ENCODE data around the gene SNRNP40.

SNRNP40 gene

GRCh38 chr1:31264790-31265386 is 31.7 kb downstream of the SNRNP40 start:
- TF ChIP-seq ZBTB7A (IDR thresholded peaks at IDR 0.05; ENCODE audit: low read depth) = no peak
- no peak for TF ChIP-seq CEBPB (IDR thresholded peaks at IDR 0.05)
- no peak for TF ChIP-seq NFIC (IDR thresholded peaks at IDR 0.05)
- TF ChIP-seq, protein P1, sequence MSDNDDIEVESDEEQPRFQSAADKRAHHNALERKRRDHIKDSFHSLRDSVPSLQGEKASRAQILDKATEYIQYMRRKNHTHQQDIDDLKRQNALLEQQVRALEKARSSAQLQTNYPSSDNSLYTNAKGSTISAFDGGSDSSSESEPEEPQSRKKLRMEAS (IDR thresholded peaks at IDR 0.05) = no peak
- TF ChIP-seq EGR1 (IDR thresholded peaks at IDR 0.05) = no peak
- no peak for TF ChIP-seq FOXM1 (IDR thresholded peaks at IDR 0.05; ENCODE audit: borderline replicate concordance, low read depth)
- no peak for TF ChIP-seq YY1 (IDR thresholded peaks at IDR 0.05; ENCODE audit: low read depth)
- TF ChIP-seq, protein P2, sequence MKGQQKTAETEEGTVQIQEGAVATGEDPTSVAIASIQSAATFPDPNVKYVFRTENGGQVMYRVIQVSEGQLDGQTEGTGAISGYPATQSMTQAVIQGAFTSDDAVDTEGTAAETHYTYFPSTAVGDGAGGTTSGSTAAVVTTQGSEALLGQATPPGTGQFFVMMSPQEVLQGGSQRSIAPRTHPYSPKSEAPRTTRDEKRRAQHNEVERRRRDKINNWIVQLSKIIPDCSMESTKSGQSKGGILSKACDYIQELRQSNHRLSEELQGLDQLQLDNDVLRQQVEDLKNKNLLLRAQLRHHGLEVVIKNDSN (IDR thresholded peaks at IDR 0.05) = no peak
- TF ChIP-seq TEAD4 (IDR thresholded peaks at IDR 0.05) = no peak
- TF ChIP-seq EP300 (IDR thresholded peaks at IDR 0.05; ENCODE audit: borderline replicate concordance) = no peak
- TF ChIP-seq CREB1 (IDR thresholded peaks at IDR 0.05; ENCODE audit: low read depth) = no peak

GRCh38 chr1:31263408-31263807 is 33.2 kb downstream of the SNRNP40 start:
- TF ChIP-seq, protein P1 (IDR thresholded peaks at IDR 0.05) = no peak
- TF ChIP-seq EP300 (IDR thresholded peaks at IDR 0.05; ENCODE audit: borderline replicate concordance) (no peak), YY1 (IDR thresholded peaks at IDR 0.05; ENCODE audit: low read depth) (no peak)

GRCh38 chr1:31261916-31262315 is 34.7 kb downstream of the SNRNP40 start:
- TF ChIP-seq ZBTB7A (IDR thresholded peaks at IDR 0.05; ENCODE audit: low read depth) = no peak
- no peak for TF ChIP-seq RAD21 (IDR thresholded peaks at IDR 0.05; ENCODE audit: low read depth)
- TF ChIP-seq FOXM1 (IDR thresholded peaks at IDR 0.05; ENCODE audit: borderline replicate concordance, low read depth) = no peak
- no peak for TF ChIP-seq CREB1 (IDR thresholded peaks at IDR 0.05; ENCODE audit: low read depth)
- TF ChIP-seq NFIC (IDR thresholded peaks at IDR 0.05) = no peak

DNA sequence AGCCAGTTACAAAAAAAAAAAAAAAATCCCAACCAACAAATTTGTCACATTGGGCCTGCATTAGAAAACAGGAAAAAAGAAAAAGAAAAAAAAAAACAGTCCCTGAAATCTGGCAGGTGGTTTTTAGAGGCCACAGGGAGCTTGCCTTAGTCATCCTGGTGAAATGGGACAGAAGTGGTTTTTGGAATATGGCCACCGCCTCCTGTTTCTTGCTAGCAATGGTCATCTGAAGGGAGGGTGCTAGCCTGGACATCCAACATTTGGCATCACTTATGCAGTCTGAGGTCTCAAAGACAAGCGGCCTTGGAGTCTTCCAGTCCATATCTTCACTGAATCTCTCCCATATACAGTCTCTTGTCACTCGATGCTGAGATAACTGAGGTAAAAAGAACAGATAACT is 36.8 kb downstream of the SNRNP40 start:
- TF ChIP-seq EP300 (IDR thresholded peaks at IDR 0.05; ENCODE audit: borderline replicate concordance) (no peak), TEAD4 (IDR thresholded peaks at IDR 0.05) (no peak), ZBTB7A (IDR thresholded peaks at IDR 0.05; ENCODE audit: low read depth) (no peak), EGR1 (IDR thresholded peaks at IDR 0.05) (no peak), TCF12 (IDR thresholded peaks at IDR 0.05; ENCODE audit: low read depth) (no peak), TAF1 (IDR thresholded peaks at IDR 0.05; ENCODE audit: low read depth) (no peak), CREB1 (IDR thresholded peaks at IDR 0.05; ENCODE audit: low read depth) (no peak), NFIC (IDR thresholded peaks at IDR 0.05) (no peak), CEBPB (IDR thresholded peaks at IDR 0.05) (no peak), YY1 (IDR thresholded peaks at IDR 0.05; ENCODE audit: low read depth) (no peak)
- TF ChIP-seq, protein P3, sequence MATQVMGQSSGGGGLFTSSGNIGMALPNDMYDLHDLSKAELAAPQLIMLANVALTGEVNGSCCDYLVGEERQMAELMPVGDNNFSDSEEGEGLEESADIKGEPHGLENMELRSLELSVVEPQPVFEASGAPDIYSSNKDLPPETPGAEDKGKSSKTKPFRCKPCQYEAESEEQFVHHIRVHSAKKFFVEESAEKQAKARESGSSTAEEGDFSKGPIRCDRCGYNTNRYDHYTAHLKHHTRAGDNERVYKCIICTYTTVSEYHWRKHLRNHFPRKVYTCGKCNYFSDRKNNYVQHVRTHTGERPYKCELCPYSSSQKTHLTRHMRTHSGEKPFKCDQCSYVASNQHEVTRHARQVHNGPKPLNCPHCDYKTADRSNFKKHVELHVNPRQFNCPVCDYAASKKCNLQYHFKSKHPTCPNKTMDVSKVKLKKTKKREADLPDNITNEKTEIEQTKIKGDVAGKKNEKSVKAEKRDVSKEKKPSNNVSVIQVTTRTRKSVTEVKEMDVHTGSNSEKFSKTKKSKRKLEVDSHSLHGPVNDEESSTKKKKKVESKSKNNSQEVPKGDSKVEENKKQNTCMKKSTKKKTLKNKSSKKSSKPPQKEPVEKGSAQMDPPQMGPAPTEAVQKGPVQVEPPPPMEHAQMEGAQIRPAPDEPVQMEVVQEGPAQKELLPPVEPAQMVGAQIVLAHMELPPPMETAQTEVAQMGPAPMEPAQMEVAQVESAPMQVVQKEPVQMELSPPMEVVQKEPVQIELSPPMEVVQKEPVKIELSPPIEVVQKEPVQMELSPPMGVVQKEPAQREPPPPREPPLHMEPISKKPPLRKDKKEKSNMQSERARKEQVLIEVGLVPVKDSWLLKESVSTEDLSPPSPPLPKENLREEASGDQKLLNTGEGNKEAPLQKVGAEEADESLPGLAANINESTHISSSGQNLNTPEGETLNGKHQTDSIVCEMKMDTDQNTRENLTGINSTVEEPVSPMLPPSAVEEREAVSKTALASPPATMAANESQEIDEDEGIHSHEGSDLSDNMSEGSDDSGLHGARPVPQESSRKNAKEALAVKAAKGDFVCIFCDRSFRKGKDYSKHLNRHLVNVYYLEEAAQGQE (IDR thresholded peaks at IDR 0.05; ENCODE audit: low read depth) = no peak
- TF ChIP-seq, protein P1 (IDR thresholded peaks at IDR 0.05) = no peak
- TF ChIP-seq, protein P2 (IDR thresholded peaks at IDR 0.05) = no peak

- TF ChIP-seq RAD21 (IDR thresholded peaks at IDR 0.05; ENCODE audit: low read depth) (no peak), EP300 (IDR thresholded peaks at IDR 0.05; ENCODE audit: borderline replicate concordance) (no peak), CREB1 (IDR thresholded peaks at IDR 0.05; ENCODE audit: low read depth) (no peak), TAF1 (IDR thresholded peaks at IDR 0.05; ENCODE audit: low read depth) (no peak), CEBPB (IDR thresholded peaks at IDR 0.05) (no peak), YY1 (IDR thresholded peaks at IDR 0.05; ENCODE audit: low read depth) (no peak), FOXM1 (IDR thresholded peaks at IDR 0.05; ENCODE audit: borderline replicate concordance, low read depth) (no peak), TEAD4 (IDR thresholded peaks at IDR 0.05) (no peak), ZBTB7A (IDR thresholded peaks at IDR 0.05; ENCODE audit: low read depth) (no peak), TCF12 (IDR thresholded peaks at IDR 0.05; ENCODE audit: low read depth) (no peak), NFIC (IDR thresholded peaks at IDR 0.05) (no peak), EGR1 (IDR thresholded peaks at IDR 0.05) (no peak)
- TF ChIP-seq, protein P1 (IDR thresholded peaks at IDR 0.05) = no peak
- TF ChIP-seq, protein P3 (IDR thresholded peaks at IDR 0.05; ENCODE audit: low read depth) = no peak
- TF ChIP-seq, protein P2 (IDR thresholded peaks at IDR 0.05) = no peak
Measured at GRCh38 chr1:31258581-31258980, 38.0 kb downstream of the SNRNP40 start.

Measured in Ishikawa (cell line).